HG03558 (cell line): Measurements from ENCODE around the gene PPWD1.
"Not testable (repeated sequence)": the region's sequence is repeated elsewhere in the genome, so short reads cannot be mapped to it uniquely, and the experiment has no call there.

ENCODE experiments used
- ATAC-seq: cut with Tn5 transposase; IDR thresholded peaks from one replicate; pipeline ENCODE4 v1.9.1; 2021; ENCODE audit warnings: moderate number of reproducible peaks; ENCODE audit not compliant: unreplicated experiment; ENCODE audit errors: extremely low read depth

Gene PPWD1

GRCh38 chr5:65562731-65563701, at the start of gene PPWD1, which contains the start of gene CENPK:
TSS of gene PPWD1 (plus strand) at chr5:65563296. CDS start at chr5:65563311, 15 bp downstream.
TSS of gene CENPK (minus strand) at chr5:65563168. CDS start at chr5:65554907, 8,261 bp downstream.
- ATAC-seq: peak; percentile 97

DNA sequence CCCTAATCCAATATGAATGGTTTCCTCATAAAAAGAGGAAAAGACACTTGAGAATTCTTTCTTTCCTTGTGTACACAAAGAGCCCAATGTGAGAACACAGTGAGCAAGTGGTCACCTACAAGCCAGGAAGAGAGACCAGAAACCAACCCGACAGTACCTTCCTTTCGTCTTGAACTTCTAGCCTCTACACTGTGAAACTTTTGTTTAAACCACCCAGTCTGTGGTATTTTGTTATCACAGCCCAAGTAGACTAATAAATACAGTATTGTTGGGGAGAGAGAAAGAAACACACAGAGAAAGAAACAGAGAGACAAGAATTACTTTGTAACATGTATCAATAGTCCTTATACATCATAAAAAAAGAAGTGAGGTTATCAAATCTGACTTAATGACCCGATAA, 37.4 kb upstream of the PPWD1 start:
- no peak for ATAC-seq

DNA sequence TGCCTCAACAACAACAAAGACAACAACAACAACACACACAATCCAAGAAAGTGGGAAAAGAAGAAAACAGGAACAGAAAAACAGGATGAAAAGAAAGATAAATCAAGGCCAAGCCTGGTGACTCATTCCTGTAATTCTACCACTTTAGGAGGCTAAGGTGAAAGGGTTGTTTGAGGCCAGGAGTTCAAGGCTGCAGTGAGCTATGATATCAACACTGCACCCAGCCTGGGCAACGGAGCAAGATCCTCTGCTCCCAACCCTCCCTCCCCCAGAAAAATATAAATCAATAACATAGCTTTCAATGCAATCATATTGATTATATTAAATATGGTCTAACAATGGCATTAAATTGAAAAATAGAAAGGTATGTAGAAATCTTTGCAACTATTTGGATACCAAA, 32.2 kb upstream of the PPWD1 start:
- ATAC-seq: no peak

DNA sequence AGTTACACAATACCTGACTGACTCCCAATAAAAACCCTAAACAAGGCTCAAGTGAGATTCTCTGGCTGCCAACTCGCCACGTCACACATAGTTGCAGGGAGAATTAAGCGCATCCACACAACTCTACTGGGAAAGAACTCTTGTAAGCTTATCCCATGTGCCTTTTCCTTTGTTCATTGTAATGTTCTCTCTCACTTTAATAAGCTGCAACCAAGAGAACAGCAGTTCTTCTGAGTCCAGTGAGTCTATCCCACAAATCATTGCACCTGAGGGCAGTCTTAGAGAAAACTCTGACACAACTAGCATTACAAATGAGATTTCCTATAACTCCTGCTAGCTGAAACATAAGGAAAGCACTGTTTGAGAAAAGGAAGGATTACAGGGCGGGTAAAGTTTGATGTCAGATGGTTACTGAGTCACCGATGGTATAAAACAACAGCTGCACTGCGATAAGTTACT, 27.5 kb upstream of the PPWD1 start:
- ATAC-seq: no peak

- no peak for ATAC-seq
These were observed 23.3 kb upstream of the PPWD1 start for GRCh38 chr5:65539827-65540226.

- ATAC-seq: no peak
These were observed 18.6 kb upstream of the PPWD1 start for GRCh38 chr5:65544473-65544872.

GRCh38 chr5:65546141-65546540, 17.0 kb upstream of the PPWD1 start:
- ATAC-seq: no peak

GRCh38 chr5:65548281-65548680, 14.8 kb upstream of the PPWD1 start:
- ATAC-seq: no peak

GRCh38 chr5:65553941-65554340, 9.2 kb upstream of the PPWD1 start:
- no peak for ATAC-seq

GRCh38 chr5:65555287-65555686, 7.8 kb upstream of the PPWD1 start:
- ATAC-seq: no peak

GRCh38 chr5:65556181-65556580, 6.9 kb upstream of the PPWD1 start:
- no peak for ATAC-seq

DNA sequence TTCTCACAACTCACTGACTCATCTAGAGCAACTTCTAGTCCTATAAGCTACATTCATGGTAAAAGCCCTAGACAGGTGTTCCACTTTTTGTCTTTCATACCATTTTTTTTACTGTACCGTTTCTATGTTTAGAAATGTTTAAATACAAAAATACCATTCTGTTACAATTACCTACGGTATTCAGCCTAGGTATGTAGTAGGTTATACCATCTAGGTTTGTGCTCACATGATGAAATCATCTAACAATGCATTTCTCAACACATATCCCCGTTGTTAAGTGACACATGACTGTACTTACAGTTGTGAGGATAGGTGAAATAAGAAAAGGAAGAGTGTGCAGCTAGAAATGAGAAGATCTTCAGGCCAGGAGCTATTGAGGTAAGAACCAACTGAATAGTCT, 6.4 kb upstream of the PPWD1 start:
- no peak for ATAC-seq

- no peak for ATAC-seq
These were observed 681 bp downstream of the PPWD1 start for GRCh38 chr5:65563777-65564176.

DNA sequence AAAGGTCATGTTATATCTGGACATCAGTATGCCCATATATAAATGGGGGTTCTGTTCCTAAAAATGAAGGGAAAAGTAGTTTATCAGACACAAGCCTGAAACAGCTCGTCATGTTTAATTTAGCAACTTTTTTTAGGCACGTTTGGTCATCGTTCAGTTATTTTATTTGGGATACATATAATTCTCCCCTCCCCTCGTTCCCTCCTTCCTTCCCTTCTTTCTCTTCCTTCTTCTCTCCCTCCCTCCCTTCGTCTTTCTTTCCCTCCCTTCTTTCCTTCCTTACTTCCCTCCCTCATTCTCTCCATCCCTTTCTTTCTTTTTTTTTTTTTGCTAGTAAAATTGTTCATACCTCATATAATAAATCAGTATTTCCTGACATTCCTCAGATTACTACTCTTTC, 3.4 kb downstream of the PPWD1 start:
- no peak for ATAC-seq

DNA sequence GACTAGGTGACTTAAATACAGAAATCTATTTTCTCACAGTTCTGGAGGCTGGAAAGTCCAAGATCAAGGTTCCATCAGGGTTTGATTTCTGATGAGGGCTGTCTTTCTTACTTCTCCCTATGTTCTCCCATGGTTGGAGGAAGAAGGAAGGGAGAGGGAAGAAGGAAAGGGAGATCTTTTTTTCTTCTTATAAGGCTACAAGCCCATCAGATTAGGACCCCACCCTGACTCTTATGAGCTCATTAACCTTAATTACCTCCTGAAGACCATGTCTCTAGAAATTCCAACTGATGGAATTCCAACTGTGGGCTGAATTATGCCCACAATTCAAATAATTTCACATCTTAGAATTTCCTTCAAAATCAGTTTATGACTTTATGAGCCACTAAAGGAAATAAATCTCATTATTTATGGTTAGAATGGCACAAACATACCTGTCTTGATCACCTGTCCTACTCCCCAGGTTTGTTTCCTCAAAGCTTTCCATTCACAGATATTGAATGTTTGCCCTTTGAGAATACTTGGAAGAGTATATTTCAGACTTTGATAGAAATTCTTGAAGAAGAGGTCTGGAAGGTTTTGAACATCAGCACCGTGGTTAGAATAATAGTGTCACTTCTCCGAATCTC, 7.6 kb downstream of the PPWD1 start:
- no peak for ATAC-seq

DNA sequence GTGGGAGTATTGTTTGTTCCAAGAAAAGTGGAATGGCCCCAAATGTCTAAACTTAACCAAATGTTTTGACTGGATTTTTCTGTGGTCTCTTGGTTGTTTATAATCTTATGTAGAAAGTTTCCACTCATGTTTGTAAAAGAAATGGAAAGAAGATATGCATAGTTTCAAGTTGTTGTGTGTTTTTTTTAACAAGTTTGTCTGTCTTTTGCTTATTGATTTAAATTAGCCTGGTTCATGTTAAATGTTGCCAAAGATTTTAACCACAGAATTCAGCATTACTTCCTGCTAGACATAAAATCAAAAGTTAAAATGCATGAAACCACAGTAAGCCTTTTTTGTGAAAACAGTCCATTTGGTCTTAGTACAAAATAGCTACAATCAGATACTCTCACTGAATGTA, 14.0 kb downstream of the PPWD1 start:
- ATAC-seq: no peak

DNA sequence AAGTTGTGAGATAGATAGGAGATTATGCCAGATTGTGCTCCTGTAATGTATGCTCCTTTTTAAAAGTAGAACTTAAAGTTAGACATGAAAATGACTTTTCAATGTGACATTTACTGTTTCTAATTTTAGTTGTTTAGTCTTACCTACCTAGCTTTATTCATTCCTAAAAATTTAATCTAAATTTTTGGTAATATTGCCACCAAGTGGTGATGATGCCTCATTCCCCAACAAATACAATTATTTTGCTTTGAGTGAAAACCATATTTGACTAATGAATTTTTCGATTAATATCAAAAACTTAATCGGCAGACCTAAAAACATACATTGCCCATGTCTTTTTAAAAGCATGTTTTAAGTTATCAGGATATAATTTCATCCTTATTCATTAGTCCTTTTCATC, 25.6 kb downstream of the PPWD1 start:
- ATAC-seq: no peak

- ATAC-seq: not testable (repeated sequence)
These were observed 38.7 kb downstream of the PPWD1 start for GRCh38 chr5:65601761-65602160.

- ATAC-seq: no peak
These were observed 48.4 kb downstream of the PPWD1 start for GRCh38 chr5:65611524-65611923.

DNA sequence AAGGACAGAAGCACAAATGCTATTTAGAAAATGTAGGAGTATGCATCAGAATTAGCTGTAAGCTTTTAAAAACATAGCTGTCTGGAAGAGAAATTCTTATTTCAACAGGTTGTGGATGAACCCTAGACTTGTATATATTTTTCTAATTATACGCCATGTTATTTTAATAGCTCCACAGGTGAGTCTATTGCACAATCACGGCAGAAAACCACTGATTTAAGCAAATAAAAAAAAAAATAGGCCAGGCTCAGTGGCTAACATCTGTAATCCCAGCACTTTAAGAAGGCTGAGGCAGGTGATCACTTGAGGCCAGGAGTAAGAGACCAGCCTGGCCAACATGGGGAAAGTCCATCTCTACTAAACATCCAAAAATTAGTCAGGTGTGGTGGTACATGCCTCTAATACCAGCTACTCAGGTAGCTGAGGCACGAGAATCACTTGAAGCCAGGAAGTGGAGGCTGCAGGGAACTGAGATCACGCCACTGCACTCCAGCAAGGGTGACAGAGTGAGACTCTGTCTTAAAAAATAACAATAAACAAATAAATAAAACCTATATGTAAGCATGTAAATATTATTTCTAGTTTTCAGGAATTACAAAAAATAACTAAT, 49.3 kb downstream of the PPWD1 start:
- ATAC-seq: no peak

GRCh38 chr5:65620021-65620420, 56.9 kb downstream of the PPWD1 start:
- no peak for ATAC-seq
